GM12864 (cell line): ENCODE results near the gene EMILIN2.

ENCODE experiments used
- DNase-seq: peaks from one replicate; pipeline ENCODE4 v3.0.0-alpha.2; 2011; ENCODE audit warnings: low read depth
- H3K4me3 ChIP-seq: 2 replicates; pipeline ENCODE4 v1.5.1; 2011; ENCODE audit warnings: mild to moderate bottlenecking, low read depth, low read length, control low read depth
- TF ChIP-seq, protein P1 (sequence below): IDR thresholded peaks from 2 replicates; pipeline ENCODE4 v1.5.1; 2011; ENCODE audit warnings: low read depth, mild to moderate bottlenecking, moderate library complexity, low read length, control low read depth, inconsistent platforms; ENCODE audit errors: missing control alignments

EMILIN2 gene

GRCh38 chr18:2901423-2901985 is 54.7 kb downstream of the EMILIN2 start:
- TF ChIP-seq, protein P1, sequence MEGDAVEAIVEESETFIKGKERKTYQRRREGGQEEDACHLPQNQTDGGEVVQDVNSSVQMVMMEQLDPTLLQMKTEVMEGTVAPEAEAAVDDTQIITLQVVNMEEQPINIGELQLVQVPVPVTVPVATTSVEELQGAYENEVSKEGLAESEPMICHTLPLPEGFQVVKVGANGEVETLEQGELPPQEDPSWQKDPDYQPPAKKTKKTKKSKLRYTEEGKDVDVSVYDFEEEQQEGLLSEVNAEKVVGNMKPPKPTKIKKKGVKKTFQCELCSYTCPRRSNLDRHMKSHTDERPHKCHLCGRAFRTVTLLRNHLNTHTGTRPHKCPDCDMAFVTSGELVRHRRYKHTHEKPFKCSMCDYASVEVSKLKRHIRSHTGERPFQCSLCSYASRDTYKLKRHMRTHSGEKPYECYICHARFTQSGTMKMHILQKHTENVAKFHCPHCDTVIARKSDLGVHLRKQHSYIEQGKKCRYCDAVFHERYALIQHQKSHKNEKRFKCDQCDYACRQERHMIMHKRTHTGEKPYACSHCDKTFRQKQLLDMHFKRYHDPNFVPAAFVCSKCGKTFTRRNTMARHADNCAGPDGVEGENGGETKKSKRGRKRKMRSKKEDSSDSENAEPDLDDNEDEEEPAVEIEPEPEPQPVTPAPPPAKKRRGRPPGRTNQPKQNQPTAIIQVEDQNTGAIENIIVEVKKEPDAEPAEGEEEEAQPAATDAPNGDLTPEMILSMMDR = no peak
- H3K4me3 ChIP-seq = no peak overlapping the region
- no peak for DNase-seq

DNA sequence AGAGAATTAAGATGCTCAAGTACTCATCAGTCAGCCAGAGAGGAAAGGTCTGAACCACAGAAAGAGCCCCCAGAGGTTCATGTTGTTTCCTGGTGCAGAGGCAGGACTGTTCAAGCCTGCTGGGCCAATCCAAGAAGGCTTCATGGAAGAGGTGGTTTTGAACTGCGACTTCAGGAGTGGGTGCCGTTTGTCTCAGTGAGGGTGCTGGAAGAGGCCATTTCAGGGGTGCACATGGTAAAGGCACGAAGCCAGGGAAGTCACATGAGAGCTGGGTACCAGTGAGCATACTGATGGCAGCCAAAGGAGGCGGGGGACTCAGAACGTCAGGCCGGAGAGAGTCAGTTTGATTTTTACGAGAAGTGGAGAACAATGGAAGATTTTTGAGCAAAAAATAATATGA is 55.5 kb downstream of the EMILIN2 start:
- TF ChIP-seq, protein P1 = no peak
- H3K4me3 ChIP-seq = no peak overlapping the region
- no peak for DNase-seq

GRCh38 chr18:2903006-2903405 is 56.2 kb downstream of the EMILIN2 start:
- TF ChIP-seq, protein P1 = no peak
- DNase-seq = no peak
- H3K4me3 ChIP-seq = no peak overlapping the region

DNA sequence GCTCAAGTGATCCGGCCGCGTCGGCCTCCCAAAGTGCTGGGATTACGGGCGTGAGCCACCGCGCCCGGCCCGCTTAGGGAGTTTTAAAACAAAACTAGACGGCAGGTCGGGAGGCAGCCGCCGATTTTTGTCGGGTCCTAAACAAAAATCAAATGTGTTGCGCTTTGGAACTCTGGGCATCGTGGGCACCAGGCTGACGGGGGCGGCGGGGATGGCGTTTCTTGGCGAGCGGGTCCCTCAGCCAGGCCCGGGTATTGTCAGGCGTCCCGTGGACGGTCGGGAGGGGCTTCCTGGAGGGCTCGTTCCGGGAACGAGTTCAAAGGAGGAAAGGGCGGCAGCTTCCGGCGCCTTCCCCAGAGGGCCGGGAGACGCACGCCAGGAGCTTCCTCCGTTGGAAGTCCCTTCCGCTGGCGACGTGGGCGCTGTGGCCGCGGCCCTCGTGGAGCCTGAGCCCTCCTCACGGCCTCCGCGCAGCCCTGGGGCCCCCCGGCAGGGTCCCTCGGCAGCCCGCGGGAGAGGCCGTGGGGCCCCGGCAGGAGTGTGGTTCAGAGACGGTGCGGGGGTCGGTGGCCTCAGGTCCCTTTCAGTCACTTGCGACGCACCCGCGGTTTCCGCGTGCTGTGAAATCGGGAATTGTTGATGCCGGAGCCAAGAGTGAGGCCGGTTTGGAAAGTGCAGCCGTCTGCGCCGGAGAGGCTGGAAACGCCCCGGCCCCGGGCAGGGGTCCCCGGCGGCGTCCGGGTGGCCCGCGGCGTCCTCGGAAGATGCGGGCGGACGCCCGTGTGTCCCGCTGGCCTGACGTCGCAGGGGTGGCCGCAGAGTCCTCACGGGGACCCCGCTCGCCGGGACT is 59.3 kb downstream of the EMILIN2 start:
- TF ChIP-seq, protein P1 = no peak
- peak overlapping the region; percentile 79 for H3K4me3 ChIP-seq
- no peak for DNase-seq

DNA sequence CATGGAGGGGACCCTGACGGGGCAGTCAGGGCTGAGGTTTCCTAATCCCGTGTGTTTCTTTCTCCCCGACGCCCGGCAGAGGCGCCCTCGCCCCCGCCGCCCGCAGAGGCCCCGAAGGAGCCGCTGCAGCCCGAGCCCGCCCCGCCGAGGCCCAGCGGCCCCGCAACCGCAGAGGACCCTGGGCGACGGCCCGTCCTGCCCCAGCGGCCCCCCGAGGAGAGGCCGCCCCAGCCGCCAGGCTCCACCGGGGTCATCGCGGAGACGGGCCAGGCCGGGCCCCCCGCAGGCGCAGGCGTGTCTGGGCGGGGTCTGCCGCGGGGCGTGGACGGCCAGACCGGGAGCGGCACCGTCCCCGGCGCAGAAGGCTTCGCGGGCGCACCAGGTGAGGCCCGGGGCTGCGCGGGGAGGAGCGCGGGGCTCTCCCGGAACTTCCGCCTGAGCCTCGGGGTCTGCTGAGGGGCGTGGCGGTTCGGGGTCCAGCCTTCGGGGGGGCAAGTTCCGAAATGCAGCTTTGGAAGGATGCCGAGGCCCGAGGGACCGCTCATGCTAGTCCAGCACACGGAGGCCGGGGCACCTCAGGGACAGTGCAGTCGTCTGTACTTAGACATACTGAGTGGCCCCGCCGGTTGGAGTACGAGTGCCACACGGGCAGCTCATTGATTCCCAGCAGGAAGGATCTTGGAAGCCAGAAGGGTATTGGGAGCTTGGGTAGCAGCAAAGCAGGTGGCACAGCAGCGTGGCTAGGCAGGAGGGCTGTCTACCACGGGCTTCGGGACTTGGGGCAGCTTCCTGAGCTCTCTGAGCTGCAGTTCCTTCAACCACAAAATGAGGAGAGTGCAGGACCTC is 60.1 kb downstream of the EMILIN2 start:
- no peak for DNase-seq
- H3K4me3 ChIP-seq = peak overlapping the region; percentile 79
- TF ChIP-seq, protein P1 = peak; percentile 36

DNA sequence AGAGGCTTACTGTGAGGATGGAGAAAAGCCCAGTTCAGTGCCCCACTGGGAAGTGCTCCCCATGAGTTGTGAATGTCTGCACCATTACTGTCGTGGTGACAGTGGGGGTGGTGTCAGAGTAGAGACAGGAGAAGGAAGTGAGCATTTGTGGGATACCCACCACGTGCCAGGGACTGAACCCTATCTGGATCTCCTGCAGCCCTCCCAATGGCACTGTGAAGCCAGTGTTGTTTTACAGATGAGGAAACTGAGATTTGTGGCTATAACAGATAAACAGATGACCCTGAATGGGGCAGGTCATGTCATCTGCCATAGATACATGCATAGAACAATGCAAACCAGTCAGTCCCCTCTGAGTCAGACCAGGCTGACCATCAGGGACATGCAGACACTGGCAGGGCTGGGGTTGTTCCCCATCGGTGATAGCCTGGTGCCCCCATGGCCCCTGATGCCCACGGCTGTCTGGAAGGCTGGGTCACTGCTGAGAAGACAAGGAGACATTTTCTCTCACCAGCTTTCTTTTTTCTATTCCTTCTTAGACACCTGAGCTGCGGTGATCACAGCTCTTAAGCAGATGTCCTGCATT is 60.8 kb downstream of the EMILIN2 start:
- TF ChIP-seq, protein P1 = no peak
- no peak for DNase-seq
- peak overlapping the region; percentile 79 for H3K4me3 ChIP-seq
